Hematopoietic multipotent progenitor cell treated with erythropoietin and hydrocortisone succinate and interleukin-3 and kit ligand, for 6 days (in vitro differentiated cells): ENCODE measurements around the gene FGF11.

ENCODE experiments used
- DNase-seq: peaks from one replicate; pipeline ENCODE4 v3.0.0-alpha.2; 2015

FGF11 gene

DNA sequence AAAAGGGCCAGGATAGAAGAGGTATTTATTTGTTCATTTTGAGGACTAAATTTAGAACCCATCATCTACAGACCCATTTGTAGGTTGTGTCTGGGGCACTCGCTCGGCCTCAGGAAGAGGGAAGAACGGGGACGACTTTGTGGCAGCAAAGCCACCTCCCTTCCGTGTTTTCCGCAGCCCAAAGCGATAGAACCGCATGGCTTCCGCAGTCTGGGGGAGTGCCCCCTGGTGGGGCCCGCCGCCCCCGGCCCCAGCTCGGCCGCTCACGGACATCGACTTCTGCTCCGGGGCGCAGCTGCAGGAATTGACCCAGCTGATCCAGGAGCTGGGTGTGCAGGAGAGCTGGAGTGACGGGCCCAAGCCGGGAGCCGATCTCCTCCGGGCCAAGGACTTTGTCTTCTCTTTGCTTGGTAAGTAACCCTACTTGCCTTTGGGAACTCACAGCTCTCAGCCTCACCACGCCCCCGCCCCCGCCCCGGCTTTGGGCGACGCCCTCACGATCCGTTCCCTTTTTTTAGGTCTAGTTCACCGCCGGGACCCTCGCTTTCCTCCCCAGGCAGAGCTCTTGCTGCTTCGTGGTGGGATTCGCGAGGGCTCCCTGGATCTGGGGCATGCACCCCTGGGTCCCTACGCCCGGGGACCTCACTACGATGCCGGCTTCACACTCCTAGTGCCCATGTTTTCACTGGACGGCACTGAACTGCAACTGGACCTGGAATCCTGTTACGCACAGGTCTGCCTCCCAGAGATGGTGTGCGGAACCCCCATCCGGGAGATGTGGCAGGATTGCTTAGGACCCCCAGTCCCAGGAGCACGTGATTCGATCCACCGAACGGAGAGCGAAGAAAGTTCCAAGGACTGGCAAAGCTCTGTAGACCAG is 3.4 kb upstream of the FGF11 start:
- peak; percentile 84 for DNase-seq

DNA sequence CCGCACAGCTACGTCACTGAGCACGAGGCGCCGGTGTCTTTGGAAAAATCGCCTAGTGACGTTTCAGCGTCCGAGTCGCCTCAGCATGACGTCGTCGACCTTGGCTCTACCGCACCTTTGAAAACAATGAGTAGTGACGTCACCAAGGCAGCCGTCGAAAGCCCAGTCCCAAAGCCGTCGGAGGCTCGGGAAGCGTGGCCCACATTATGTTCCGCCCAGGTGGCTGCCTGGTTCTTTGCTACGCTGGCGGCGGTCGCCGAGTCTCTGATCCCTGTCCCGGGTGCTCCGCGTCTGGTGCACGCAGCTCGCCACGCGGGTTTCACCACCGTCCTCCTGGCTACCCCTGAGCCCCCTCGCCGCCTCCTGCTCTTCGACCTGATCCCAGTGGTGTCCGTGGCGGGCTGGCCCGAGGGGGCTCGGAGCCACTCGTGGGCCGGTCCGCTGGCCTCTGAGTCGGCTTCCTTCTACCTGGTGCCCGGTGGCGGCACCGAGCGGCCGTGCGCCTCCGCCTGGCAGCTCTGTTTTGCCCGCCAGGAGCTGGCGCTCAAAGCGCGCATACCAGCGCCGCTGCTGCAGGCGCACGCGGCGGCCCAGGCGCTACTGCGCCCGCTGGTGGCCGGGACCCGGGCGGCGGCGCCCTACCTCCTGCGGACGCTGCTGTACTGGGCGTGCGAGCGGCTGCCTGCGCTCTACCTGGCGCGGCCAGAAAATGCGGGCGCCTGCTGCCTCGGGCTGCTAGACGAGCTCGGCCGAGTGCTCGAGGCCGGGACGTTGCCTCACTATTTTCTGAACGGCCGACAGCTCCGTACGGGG is 2.5 kb upstream of the FGF11 start:
- peak; percentile 90 for DNase-seq

DNA sequence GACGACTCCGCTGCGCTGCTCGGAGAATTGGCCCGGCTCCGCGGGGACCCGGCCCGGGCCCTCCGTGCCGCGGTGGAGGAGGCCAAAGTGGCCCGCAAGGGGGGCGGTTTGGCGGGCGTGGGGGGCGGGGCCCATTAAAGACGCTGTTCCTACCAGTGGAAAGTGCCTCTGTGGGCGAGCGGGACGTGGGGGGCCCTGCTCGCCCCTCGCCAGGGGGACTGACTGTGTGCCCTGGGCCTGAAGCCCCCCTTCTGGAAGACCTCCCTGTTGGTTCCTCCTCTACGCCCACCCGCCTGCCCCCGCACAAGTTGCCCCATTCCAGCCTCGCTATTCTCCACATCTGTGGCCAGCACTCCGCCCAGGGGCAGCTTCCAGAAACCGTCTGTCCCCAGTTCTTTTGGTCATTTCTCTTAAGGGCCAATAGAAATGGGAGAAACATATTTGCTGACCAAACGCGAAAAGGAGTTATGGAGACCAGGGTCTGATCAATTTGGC is 1.9 kb upstream of the FGF11 start:
- DNase-seq, result no peak

DNA sequence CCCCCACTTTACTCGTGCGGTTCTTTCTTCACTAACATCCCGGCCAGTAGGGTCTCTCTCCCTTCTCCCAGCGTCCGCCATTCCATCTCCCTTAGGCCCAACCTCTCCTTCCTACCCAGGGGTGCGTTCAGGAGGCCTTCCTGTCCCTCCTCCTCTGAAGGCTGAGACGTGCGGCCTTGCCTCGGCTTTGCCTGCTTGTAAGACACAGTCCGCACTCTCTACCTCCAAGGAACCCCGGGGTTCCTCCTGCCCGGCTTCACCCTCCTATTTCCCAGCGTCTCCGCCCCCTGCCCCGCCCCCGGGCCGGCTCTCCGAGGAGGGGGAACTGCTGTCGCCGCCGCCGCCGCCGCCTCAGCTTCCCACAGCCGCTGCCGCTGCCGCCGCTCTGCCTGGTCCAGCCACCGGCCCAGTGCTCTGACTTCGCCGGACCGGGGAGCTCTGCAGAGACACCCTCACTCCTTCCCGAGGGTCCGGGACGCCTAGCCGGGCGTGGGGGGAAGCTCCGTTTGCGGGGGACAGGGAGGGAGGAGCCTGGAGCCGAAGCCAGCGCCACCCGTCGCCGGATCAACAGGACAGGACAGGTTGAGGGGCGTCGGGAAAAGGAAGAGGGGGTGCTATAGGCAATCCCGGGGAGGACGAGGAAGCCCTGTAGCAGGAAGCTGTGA is 1.2 kb upstream of the FGF11 start:
- DNase-seq, result peak; percentile 62

DNA sequence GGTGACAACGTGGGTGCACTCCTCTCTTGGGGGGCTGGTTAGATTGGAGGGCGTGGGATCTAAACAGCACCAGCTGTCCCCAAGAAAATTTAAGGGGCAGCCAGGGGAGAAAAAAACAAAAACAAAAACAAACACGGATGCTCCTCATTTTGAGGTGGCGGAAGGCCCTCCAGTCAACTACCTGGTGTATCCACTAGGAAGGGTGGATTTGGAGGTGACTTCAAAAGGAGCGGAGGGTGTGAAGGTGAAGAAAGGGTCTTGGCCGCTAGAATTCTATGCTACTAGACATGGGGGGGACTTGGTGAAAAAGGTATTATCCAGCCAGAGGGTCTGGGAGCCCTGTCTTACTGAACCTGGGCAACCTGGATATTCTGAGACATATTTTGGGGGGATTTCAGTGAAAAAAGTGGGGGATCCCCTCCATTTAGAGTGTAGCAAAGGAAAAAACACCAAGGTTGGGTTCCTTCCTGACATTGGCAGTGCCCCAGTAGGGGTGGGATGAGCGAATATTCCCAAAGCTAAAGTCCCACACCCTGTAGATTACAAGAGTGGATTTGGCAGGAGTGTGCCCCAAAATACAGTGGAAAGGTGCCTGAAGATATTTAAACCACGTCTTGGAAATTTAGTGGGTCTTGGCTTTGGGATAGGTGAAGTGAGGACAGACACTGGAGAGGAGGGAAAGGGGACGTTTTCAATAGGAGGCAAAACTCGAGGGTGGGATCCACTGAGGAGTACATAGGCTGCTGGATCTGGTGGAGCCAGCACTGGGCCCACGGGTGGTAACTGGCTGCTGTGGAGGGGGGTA is 454 bp upstream of the FGF11 start:
- no peak for DNase-seq

- DNase-seq, result peak; percentile 54
These were observed 961 bp downstream of the FGF11 start for GRCh38 chr17:7440113-7440833.

GRCh38 chr17:7440834-7441195 is 1.5 kb downstream of the FGF11 start:
- peak; percentile 51 for DNase-seq

DNA sequence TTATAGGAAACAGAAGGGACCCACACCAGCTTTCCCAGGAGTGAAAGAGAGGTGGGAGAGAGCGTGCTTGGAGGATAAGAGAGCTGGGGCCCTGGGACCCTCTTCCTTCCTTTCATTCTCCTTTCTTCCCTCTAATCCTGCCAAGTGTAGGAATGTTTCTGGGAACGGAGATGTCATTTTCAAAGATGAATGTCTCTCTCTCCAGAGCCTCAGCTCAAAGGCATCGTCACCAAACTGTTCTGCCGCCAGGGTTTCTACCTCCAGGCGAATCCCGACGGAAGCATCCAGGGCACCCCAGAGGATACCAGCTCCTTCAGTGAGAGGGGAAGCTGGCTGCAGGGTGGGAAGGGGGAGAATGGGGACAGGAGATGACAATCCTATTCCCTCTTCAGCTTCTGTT is 2.0 kb downstream of the FGF11 start:
- DNase-seq, result no peak

DNA sequence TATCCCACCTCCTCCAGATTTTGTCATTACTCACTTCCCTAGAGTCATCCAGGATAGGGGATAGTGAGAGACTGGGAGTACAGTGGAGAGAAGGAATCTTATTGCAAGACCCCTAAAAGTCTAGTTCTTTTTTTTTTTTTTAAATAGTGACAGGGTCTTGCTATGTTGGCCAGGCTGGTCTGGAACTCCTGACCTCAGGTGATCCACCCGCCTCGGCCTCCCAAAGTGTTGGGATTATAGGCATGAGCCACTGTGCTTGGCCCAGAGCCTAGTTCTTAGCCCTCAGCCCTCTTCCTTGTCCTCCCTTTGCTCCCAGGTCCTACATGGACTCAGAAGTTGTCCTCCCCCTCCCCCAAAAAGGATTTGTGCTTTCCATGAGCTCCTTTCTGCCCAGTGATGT is 2.8 kb downstream of the FGF11 start:
- DNase-seq, result no peak

- no peak for DNase-seq
These were observed 4.5 kb downstream of the FGF11 start for GRCh38 chr17:7443499-7444485.

- peak; percentile 57 for DNase-seq
These were observed 5.6 kb downstream of the FGF11 start, which contains the start of gene CHRNB1 for GRCh38 chr17:7444682-7445618. TSS of gene CHRNB1 (plus strand) at chr17:7445061. CDS start at chr17:7445128, 67 bp downstream.

DNA sequence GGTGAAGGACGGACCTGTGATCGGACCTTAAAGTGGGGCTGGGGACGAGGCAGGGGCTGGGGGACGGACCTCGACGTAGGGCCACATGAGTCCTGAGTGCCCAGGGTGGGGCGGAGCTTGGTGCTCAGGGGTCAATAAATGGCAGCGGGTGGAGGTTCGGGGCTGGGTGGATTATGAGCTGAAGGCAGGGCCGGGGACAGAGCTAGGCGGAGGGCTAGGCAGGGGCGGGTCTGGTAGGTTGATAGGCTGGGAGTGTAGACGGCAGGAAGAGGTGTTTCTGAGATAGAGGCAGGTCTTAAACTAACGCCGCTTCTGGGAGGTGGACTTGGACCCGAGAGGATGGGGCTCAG is 6.3 kb downstream of the FGF11 start:
- peak; percentile 74 for DNase-seq

- no peak for DNase-seq
These were observed 9.1 kb downstream of the FGF11 start for GRCh38 chr17:7448461-7448860.

GRCh38 chr17:7459961-7460545 is 20.7 kb downstream of the FGF11 start:
- DNase-seq, result no peak

- DNase-seq, result no peak
These were observed 21.7 kb downstream of the FGF11 start for GRCh38 chr17:7460850-7461660.

GRCh38 chr17:7462474-7463371 is 23.4 kb downstream of the FGF11 start:
- DNase-seq, result no peak

GRCh38 chr17:7463372-7463846 is 24.1 kb downstream of the FGF11 start:
- DNase-seq, result no peak
